A549 treated with dexamethasone at 1 μM for 4 hours (cell line): ENCODE results near the gene KCNE5. TPM values are rescaled to one million over a fixed set of nuclear protein-coding genes. Genes with fewer than 3 reads are reported as not detected.

Experiments used
- total RNA-seq: library from RNA; stranded (reverse); fragments of 200-300 nt; extraction: Qiagen RNA extraction; gene quantifications from 5 replicates; pipeline ENCODE4 v1.2.3, GENCODE V29; 2022

Gene KCNE5
- 0.13 to 0.15 TPM (median 0.13 TPM) in 3 of 5 replicates, not detected in the others for total RNA-seq

GRCh38 chrX:109624641-109625616, at the start of gene KCNE5:
Gene KCNE5 (minus strand): TSS chrX:109625172. CDS start chrX:109625020, 152 bp downstream.

Other genes starting within 250 kb of the KCNE5 start
- gene GUCY2F, start 143.1 kb downstream of the KCNE5 start, total RNA-seq = not detected in 5 replicates
- gene NXT2, start 88.3 kb downstream of the KCNE5 start, total RNA-seq = 7.9 to 10.7 TPM (median 9.1 TPM) in 5 replicates
- gene ACSL4, start 108.1 kb upstream of the KCNE5 start, total RNA-seq = 16.9 to 28.4 TPM (median 23.9 TPM) in 5 replicates